GM19397 (cell line): ENCODE data around the gene LGALS3BP.

Experiments
- ATAC-seq: cut with Tn5 transposase; IDR thresholded peaks from one replicate; pipeline ENCODE4 v1.9.1; 2021; ENCODE audit warnings: mild to moderate bottlenecking, moderate library complexity; ENCODE audit not compliant: unreplicated experiment

The LGALS3BP gene

DNA sequence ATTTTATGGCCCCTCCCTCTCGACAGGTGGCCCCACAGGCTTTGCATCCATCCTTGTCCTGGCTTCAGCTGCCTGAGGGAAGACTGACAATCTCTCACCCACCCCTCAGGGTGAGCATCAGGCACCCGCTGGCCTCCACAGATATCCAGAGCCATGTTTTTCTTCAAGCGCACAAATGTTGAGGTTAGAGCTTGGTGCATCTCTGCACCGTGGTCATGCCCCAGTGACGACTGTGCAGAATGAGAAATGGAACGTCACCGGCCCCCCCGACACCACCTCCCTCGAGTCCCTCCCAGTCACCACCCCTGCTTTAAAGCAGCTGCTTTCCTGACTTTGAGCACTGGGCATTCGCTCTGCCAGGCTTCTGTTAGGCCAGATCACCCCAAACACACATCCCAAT lies 34.8 kb downstream of the LGALS3BP start:
- no peak for ATAC-seq

- no peak for ATAC-seq
Measured at GRCh38 chr17:78944026-78944425, 35.7 kb downstream of the LGALS3BP start.

DNA sequence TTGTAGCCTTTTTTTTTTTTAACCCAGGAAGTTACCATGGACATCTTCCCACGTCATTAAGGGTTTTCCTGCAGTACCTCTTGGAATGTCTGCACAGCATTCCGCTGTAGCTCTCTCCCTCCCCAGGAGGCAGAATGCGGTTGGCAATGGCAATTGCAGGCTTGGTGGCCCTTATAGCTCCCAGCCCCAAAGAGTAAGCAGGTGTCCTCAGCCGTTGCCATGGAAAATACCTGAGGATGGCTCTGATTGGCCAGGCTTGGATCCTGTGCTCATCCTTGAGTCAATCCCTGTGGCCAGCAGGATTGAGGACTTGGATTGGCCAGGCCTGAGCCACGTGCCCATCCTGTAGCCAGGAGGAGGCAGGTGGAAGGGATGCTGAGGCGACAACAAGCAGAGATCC lies 39.0 kb downstream of the LGALS3BP start:
- ATAC-seq: no peak

DNA sequence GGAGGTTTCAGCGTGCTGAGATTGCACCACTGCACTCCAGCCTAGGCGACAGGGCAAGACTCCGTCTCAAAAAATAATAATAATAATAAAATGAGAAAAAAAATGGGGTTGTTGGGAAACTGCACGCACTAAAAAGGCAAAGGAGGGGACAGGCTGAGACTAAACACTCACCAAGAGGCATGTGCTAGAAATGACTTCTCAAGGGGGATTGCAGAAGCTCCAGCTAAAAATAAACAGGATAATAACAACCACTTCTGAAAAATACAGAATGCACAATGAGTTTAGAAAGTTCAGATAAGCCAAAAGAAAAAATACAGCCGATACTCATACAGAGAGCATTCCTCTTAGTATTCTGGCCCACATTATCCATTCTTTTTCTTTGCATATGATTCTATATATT lies 39.5 kb downstream of the LGALS3BP start:
- ATAC-seq: no peak

- ATAC-seq: no peak
Measured at GRCh38 chr17:78939615-78940014, 40.1 kb downstream of the LGALS3BP start.

DNA sequence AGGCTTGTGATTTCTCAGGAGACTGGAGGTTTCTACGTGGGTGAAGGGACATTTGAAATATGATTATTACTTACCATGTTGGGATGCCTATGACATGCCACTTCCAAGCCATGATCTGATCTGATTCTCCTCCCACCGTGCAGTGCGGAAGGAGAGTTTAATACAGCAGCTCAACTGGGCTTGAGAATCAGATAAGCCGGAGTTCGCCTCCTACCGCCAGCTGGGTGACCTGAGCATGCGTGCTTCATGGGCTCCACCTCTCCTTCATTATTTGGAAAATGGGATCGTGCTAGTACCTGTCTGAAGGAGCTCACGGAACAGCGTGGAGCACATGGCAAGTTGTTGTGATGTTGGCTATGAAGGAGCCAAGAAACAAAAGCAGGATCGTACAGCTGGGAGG lies 42.2 kb downstream of the LGALS3BP start:
- ATAC-seq: no peak

DNA sequence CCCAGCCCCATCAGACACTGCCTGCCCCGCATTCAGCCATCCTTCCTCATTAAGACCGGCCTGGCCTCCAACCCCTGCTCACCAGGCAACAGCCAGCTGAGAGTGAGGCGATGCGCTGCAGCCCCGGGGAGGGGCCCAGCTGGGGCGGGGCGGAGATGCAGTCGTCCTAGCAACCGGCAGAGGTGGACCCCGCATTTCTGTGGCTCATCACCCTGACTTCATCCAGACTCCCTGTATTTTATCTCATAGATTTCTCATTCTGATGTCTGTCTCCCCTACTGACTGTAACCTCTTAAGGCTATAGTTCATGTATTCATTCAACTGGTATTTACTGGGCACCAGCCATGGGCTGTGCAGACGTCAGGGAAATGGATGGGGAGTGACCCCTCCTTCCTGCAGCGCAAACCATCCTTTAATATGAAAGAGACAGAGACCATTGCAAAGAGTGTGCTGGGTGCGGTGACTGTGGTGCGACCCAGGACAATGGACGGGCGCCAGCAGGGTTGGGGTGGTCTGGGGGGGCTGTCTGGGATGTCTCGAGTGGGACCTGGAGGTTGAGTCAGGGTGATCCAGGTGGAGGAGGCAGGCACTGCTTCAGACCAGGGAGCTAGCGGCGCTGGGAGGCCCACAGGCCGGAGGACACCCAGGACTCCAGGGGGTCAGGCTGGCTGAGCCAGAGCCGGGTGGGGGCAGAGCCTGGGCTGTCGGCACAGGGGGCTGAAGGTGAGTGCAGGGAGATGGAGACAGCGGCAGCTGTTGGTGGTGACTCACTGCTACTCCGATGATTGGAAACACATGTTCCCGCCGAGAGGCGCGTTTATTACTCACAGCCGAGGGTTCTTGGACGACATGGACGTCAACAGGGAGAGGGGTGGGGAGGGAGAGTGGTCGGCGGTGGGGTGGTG lies 44.1 kb downstream of the LGALS3BP start:
- no peak for ATAC-seq

GRCh38 chr17:78934681-78935418 lies 44.9 kb downstream of the LGALS3BP start:
- ATAC-seq: no peak

DNA sequence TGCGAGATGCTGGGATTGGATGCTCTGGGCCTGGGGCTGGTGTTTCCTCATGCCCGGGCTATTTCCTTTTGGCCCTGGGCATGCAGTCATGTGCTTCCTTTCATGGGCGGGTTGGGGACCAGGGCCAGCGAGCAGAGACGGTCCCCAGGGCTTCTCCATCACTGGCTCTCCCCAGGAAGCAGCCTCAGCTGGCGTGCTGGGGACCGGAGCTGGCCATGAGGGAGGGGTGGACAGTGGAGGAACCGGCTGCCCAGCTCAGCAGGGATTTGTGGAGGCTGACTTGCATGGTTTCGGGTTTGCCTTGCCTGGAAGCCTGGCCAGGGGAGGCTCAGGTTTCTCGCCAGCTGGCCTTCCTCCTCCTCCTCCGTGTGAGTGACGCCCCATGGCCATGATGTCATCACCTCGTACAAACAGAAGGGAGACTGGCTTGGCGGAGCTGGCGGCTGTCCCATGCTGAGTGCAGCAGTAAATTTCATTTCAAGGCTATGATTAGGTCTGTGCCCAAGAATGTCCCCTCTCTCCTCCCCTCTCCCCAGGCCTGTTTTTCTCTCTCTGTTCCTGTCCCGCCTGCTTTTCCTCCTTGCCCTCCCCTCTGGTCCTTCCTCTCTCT lies 45.7 kb downstream of the LGALS3BP start:
- no peak for ATAC-seq

DNA sequence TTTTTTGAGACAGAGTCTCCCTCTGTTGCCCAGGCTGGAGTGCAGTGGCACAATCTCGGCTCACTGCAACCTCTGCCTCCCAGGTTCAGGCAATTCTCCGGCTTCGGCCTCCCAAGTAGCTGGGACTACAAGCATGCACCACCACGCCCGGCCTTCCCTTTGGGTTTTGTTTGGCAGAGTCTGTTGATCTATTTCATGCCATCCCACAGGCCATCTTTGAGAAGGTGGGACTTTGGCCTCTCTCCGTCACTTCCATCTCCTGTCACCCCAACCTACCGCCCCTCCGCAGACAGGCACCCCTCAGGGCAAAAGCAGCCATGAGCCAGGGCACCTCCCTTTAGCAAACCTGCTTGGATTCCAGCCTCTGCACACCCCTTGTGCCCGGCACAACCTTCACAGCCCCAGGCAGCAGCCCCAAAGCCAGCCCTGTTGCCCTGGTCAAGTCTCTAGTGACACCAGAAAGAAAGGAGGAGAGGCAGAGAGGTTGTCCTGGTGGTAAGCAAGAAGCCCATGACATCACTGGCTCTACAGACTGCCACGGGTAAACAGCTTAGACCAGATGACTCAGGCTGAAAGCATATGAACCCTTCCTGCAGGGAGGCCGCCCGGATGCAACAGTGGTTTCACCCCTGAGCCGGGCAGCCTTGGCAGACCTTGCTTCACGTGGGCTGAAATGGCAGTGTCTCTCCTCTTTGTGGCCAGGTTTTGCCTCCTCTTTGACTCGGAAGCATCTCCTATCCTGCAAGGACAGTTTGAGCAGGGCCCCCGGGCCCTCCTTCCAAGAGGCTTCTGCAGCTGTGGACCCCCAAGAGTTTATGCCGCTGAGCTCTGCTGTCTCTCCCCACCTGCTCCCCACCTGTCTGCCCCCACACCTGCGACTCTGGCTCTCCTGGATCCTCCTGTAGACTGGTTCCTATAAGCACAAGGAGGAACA lies 46.4 kb downstream of the LGALS3BP start:
- no peak for ATAC-seq

DNA sequence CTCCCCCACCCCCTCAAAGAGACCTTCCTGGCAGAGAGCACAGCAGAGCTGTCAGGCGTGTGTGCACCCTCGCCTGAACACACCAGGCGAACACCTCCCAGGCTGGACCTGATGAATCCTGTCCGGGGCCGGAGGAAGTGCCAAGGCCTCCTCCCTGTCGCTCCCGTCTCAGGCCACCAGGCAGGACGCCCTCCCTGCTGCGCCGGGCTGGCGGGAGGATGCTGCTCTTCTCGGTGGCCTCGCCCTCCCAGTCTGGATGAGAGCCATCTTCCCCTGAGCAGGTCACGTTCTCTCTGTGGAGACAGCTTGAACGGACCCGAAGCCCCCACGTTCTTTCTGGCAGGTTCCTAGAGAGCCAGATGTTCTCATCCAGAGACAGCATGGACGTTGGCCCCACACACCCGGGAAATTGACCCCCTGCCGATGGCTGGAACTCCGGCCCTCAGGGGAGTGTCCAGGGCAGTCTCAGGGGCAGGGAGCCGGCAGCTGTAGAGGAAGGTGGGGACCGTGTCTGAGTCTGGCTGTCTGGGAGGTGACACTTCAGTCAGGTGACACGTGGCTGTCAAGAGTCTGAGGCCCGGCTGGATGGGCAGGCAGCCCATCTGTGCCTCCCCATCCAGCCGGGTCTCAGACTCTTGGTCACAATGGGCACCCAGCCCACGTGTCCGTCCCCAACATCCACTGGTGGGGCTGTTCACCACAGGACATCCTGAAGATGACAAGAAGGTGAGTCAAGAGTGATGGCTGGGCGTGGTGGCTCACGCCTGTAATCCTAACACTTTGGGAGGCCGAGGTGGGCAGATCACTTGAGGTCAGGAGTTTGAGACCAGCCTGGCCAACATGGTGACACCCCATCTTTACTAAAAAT lies 49.6 kb downstream of the LGALS3BP start:
- no peak for ATAC-seq

- ATAC-seq: no peak
Measured at GRCh38 chr17:78925662-78926555, 53.8 kb downstream of the LGALS3BP start.

DNA sequence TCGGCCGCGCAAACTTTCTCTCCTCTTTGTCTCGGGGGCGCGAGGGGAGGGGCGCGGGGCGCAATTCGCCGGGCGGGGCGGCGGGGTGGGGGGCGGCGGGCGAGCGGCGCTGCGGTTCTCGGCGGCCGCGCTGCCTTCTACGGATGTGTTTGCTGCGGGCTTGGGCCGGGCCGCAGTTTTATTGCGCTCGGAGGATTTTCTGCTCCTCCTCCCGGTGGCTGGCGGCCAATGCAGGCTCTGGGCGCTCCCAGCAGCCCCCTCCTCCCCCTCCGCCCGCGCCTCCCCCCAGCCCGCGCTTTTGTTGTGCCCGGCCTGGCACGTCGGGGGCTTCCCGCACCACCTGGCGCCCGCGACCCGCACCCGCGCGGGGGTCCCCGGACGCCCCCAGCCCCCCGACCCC lies 54.5 kb downstream of the LGALS3BP start, which contains the start of gene TIMP2:
Gene TIMP2, minus strand, starts transcription at position 154 of the 400 bp plus-strand sequence. CDS start 299 bp downstream, outside the sequence.
- no peak for ATAC-seq

- no peak for ATAC-seq
Measured at GRCh38 chr17:78924481-78925151, 55.1 kb downstream of the LGALS3BP start.

DNA sequence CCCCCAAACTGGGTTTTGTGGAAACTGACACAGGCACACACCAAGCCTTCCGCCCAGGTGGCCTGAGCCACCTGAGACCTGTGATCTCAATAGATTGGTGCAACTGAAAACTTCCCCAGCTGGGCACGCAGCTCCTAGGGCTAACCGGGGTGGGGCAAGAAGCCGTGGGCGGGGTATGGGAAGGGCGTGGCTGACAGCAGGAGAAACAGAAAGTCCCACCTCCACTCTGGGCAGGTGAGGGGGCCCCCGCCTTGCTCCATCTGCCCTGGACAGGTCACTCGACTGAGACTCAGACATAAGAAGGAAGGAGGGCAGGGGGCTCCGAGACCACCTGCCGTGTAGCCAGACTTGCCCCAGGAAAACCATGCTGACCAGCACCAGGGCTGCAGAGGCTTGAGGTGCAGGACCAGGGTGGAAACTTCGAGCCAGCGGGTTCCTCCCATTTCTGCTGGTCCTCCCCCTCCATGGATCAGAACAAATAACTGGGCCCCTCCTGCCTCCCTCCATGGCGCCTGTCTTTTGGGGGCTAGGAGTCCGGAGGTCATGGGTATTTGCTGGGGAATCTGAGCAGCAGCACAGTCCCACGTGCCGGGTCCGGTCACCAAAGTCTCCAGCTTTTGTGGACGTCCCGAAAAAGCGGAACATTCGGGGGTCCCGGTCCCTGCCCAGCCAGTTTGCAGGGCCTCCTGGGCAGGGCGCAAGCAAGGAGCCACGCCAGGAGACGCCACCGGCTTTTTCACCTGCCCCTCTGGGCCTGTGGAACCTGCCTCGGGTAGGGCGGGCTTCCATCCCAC lies 55.9 kb downstream of the LGALS3BP start:
- ATAC-seq: no peak

DNA sequence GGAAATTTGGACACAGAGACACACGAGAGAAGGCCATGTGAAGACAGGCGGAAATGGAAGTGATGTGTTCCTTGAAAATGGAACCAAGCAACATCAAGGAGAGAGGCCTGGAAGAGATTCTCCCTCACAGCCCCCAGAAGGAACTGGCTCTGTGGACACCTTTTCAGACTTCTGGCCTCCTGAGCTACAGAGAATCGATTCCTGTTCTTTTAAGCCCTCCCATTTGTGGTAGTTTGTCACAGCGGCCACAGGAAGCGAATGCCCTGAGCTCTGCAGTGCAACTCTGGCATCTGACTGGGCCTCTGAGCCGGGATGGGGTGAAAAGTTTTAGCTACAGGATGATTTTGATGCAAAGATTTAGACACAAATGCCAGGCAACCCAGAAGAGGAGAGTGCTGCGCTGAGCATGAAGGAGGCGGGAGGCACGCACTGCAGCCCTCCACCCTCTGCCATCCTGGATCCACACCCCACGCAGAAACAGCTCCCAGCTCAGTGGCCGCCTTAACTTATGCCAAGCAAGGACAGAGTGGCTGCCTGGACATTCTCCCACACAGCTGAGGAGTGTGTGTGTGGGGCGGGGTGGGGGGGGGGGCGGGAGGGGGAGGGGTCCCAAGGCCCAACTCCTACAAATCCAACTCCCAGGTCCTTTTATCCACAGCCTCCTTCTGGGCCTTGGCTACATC lies 56.8 kb downstream of the LGALS3BP start:
- ATAC-seq: no peak
